ENCODE data around the gene ZBTB7C. TPM values are rescaled to one million over a fixed set of nuclear protein-coding genes. Genes with fewer than 3 reads are reported as not detected.

Gene ZBTB7C
- total RNA-seq, 3 donors from 2014 or later (not counting 1 experiment from before 2014, with no cell fraction given): 0.07 TPM; not detected in 2

GRCh38 chr18:48166336-48166875, 242.8 kb downstream of the ZBTB7C start:
- Histone ChIP-seq H3K4me3 (ENCODE audit: low read length) (no peak overlapping the region), H3K9me3 (ENCODE audit: control insufficient read depth, insufficient read depth, low read length) (no peaks in the 10 kb centered on the region), H3K36me3 (ENCODE audit: control insufficient read depth, insufficient read depth, low read length) (no peaks in the 10 kb centered on the region), H3K27ac (ENCODE audit: low read length) (no peak overlapping the region), H3K4me1 (ENCODE audit: control insufficient read depth, insufficient read depth, low read length) (peaks cover 9% of the 10 kb centered on the region), H3K27me3 (ENCODE audit: control insufficient read depth, insufficient read depth, low read length) (no peaks in the 10 kb centered on the region)
- TF ChIP-seq CTCF (IDR thresholded peaks at IDR 0.05): no peak
- no peak overlapping the region for H3K4me3 Mint-ChIP-seq
- no peaks in the 10 kb centered on the region for H3K36me3 Mint-ChIP-seq
- H3K4me1 Mint-ChIP-seq: peaks cover 0 to 17% of the 10 kb centered on the region in 2 donors
- H3K27ac Mint-ChIP-seq: no peak overlapping the region
- H3K27me3 Mint-ChIP-seq (ENCODE audit: low read depth in 2 of 2): peaks cover 4 to 12% of the 10 kb centered on the region in 2 donors
- WGBS (ENCODE audit: insufficient coverage): 84% methylated on average over 8 of the region's 8 CpGs
- H3K9me3 Mint-ChIP-seq: no peaks in the 10 kb centered on the region
- no peak for DNase-seq
- ATAC-seq: no peak
- intact Hi-C loops (cut with micrococcal nuclease): no loop called here

GRCh38 chr18:48165111-48165866, 243.9 kb downstream of the ZBTB7C start:
- intact Hi-C loops (cut with micrococcal nuclease): no loop called here
- 71% methylated on average over 13 of the region's 13 CpGs for WGBS (ENCODE audit: insufficient coverage)
- no peak for ATAC-seq

GRCh38 chr18:48164701-48165100, 244.5 kb downstream of the ZBTB7C start:
- Mint-ChIP-seq H3K27me3 (ENCODE audit: low read depth in 2 of 2) (peaks cover 4 to 7% of the 10 kb centered on the region in 2 donors), H3K9me3 (no peaks in the 10 kb centered on the region), H3K27ac (no peak overlapping the region), H3K36me3 (no peaks in the 10 kb centered on the region), H3K4me1 (peaks cover 0 to 17% of the 10 kb centered on the region in 2 donors), H3K4me3 (peak overlapping the region; percentile 4)
- Histone ChIP-seq H3K9me3 (ENCODE audit: control insufficient read depth, insufficient read depth, low read length) (no peaks in the 10 kb centered on the region), H3K4me3 (ENCODE audit: low read length) (no peak overlapping the region), H3K36me3 (ENCODE audit: control insufficient read depth, insufficient read depth, low read length) (no peaks in the 10 kb centered on the region), H3K27ac (ENCODE audit: low read length) (no peak overlapping the region), H3K27me3 (ENCODE audit: control insufficient read depth, insufficient read depth, low read length) (no peaks in the 10 kb centered on the region), H3K4me1 (ENCODE audit: control insufficient read depth, insufficient read depth, low read length) (peaks cover 16% of the 10 kb centered on the region)
- no peak for TF ChIP-seq CTCF (IDR thresholded peaks at IDR 0.05)
- WGBS (ENCODE audit: insufficient coverage): no CpG with 5 or more reads among the region's 1 CpG
- DNase-seq (no peak), ATAC-seq (no peak)
- intact Hi-C loops (cut with micrococcal nuclease): no loop called here

More at GRCh38 chr18:48165111-48165866, 243.9 kb downstream of the ZBTB7C start:
- DNase-seq: no peak
- no peaks in the 10 kb centered on the region for H3K36me3 ChIP-seq (ENCODE audit: control insufficient read depth, insufficient read depth, low read length)
- Mint-ChIP-seq H3K36me3 (no peaks in the 10 kb centered on the region), H3K9me3 (no peaks in the 10 kb centered on the region), H3K4me1 (peaks cover 0 to 17% of the 10 kb centered on the region in 2 donors), H3K27ac (no peak overlapping the region), H3K27me3 (ENCODE audit: low read depth in 2 of 2) (peaks cover 4 to 12% of the 10 kb centered on the region in 2 donors), H3K4me3 (no peak overlapping the region)
- no peaks in the 10 kb centered on the region for H3K9me3 ChIP-seq (ENCODE audit: control insufficient read depth, insufficient read depth, low read length)
- TF ChIP-seq CTCF (IDR thresholded peaks at IDR 0.05): no peak
- H3K4me3 ChIP-seq (ENCODE audit: low read length): no peak overlapping the region
- H3K27me3 ChIP-seq (ENCODE audit: control insufficient read depth, insufficient read depth, low read length): no peaks in the 10 kb centered on the region
- peaks cover 16% of the 10 kb centered on the region for H3K4me1 ChIP-seq (ENCODE audit: control insufficient read depth, insufficient read depth, low read length)
- no peak overlapping the region for H3K27ac ChIP-seq (ENCODE audit: low read length)
